Neutrophil (primary cell): ENCODE data around the gene GMDS.

ENCODE experiments used
- H3K27ac ChIP-seq: fragments of 200-600 bp; sonication (generic); 2 replicates; pipeline ENCODE4 v1.5.1; 2016; ENCODE audit warnings: mild to moderate bottlenecking, moderate library complexity
- H3K27me3 ChIP-seq: fragments of 200-600 bp; sonication (generic); 2 replicates; pipeline ENCODE4 v1.6.0; 2016; ENCODE audit warnings: mild to moderate bottlenecking
- H3K36me3 ChIP-seq: fragments of 200-600 bp; sonication (generic); 2 replicates; pipeline ENCODE4 v1.5.1; 2017
- H3K4me1 ChIP-seq, 2 experiments: fragments of 200-600 bp in 1 of 2; sonication (generic) in 1 of 2; 1 replicate in 1 of 2; 2 replicates in 1 of 2; pipeline versions ENCODE4 v1.5.1 to v1.6.1; 2013 to 2016; ENCODE audit warnings: low read depth in 1 of 2, low read length in 1 of 2, mild to moderate bottlenecking in 1 of 2, moderate library complexity in 1 of 2; ENCODE audit not compliant: control insufficient read depth in 1 of 2, insufficient read depth in 1 of 2
- H3K4me3 ChIP-seq, 2 experiments: fragments of 200-600 bp in 1 of 2; sonication (generic) in 1 of 2; 1 replicate in 1 of 2; 2 replicates in 1 of 2; pipeline ENCODE4 v1.5.1; 2013 to 2016; ENCODE audit warnings: low read depth in 1 of 2, low read length in 1 of 2, mild to moderate bottlenecking in 1 of 2, moderate library complexity in 1 of 2
- H3K9me3 ChIP-seq: fragments of 200-600 bp; sonication (generic); 2 replicates; pipeline ENCODE4 v1.5.1; 2016
- CTCF ChIP-seq: fragments of 200-600 bp; sonication (generic); IDR thresholded peaks from 2 replicates; pipeline ENCODE4 v1.5.1; 2016; ENCODE audit warnings: antibody characterized with exemption

The GMDS gene

GRCh38 chr6:2259574-2259973 is 14.2 kb upstream of the GMDS start:
- Histone ChIP-seq H3K27ac (no peak overlapping the region), H3K9me3 (no peaks in the 10 kb centered on the region), H3K36me3 (peaks cover 3% of the 10 kb centered on the region), H3K27me3 (no peaks in the 10 kb centered on the region), H3K4me1 (no peaks in the 10 kb centered on the region), H3K4me3 (no peak overlapping the region)
- TF ChIP-seq CTCF, result no peak

- Histone ChIP-seq H3K27me3 (no peaks in the 10 kb centered on the region), H3K4me1 (no peaks in the 10 kb centered on the region), H3K4me3 (no peak overlapping the region), H3K27ac (no peak overlapping the region), H3K9me3 (no peaks in the 10 kb centered on the region), H3K36me3 (no peaks in the 10 kb centered on the region)
- no peak for TF ChIP-seq CTCF
Measured at GRCh38 chr6:2259002-2259494, 13.6 kb upstream of the GMDS start.

- Histone ChIP-seq H3K36me3 (no peaks in the 10 kb centered on the region), H3K4me3 (no peak overlapping the region), H3K27ac (no peak overlapping the region), H3K27me3 (no peaks in the 10 kb centered on the region), H3K4me1 (no peaks in the 10 kb centered on the region), H3K9me3 (no peaks in the 10 kb centered on the region)
- no peak for TF ChIP-seq CTCF
Measured at GRCh38 chr6:2258112-2258511, 12.7 kb upstream of the GMDS start.

GRCh38 chr6:2257363-2257762 is 12.0 kb upstream of the GMDS start:
- Histone ChIP-seq H3K4me1 (no peaks in the 10 kb centered on the region), H3K4me3 (no peak overlapping the region), H3K36me3 (peaks cover 5% of the 10 kb centered on the region), H3K27me3 (no peaks in the 10 kb centered on the region), H3K9me3 (no peaks in the 10 kb centered on the region), H3K27ac (no peak overlapping the region)
- no peak for TF ChIP-seq CTCF

GRCh38 chr6:2254747-2255146 is 9.3 kb upstream of the GMDS start:
- no peaks in the 10 kb centered on the region for H3K27me3 ChIP-seq
- TF ChIP-seq CTCF, result no peak
- H3K9me3 ChIP-seq, result no peaks in the 10 kb centered on the region
- no peak overlapping the region for H3K27ac ChIP-seq
- peaks cover 12% of the 10 kb centered on the region for H3K36me3 ChIP-seq
- no peak overlapping the region for H3K4me3 ChIP-seq
- H3K4me1 ChIP-seq, result no peaks in the 10 kb centered on the region

GRCh38 chr6:2249126-2249525 is 3.7 kb upstream of the GMDS start:
- H3K4me1 ChIP-seq, result peaks cover 21 to 22% of the 10 kb centered on the region in 2 experiments
- no peak for TF ChIP-seq CTCF
- no peak overlapping the region for H3K27ac ChIP-seq
- no peaks in the 10 kb centered on the region for H3K9me3 ChIP-seq
- peaks cover 10% of the 10 kb centered on the region for H3K27me3 ChIP-seq
- H3K36me3 ChIP-seq, result peaks cover 18% of the 10 kb centered on the region
- no peak overlapping the region for H3K4me3 ChIP-seq
